ENCODE results near the gene SFI1. TPM values are rescaled to one million over a fixed set of nuclear protein-coding genes. Genes with fewer than 3 reads are reported as not detected.

Gene SFI1
- total and polyA plus RNA-seq, 2 of the 8 experiments (the other 6 are each of a cell fraction or from before 2014, with no cell fraction given), result 10.4 to 30.1 TPM

DNA sequence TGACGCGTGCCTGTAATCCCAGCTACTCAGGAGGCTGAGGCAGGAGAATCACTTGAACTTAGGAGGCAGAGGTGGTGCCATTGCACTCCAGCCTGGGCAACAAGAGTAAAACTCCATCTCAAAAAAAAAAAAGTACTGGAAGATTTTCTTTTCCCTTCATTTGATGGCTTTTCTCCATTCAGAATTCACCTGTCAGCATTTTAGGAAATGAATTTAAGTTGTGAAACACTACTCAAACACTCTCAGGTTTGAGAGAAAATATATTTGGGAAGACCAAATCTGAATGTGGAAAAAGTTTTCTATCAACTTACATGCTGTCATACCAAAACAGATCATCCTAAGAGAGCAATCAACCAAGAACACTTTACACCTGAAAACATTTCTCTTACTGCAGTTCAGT lies 9.4 kb upstream of the SFI1 start:
- Histone ChIP-seq H3K27me3 (replicated peaks in 1 of 4; ENCODE audit: control insufficient read depth in 3 of 4, extremely low read depth in 1 of 4, insufficient read depth in 3 of 4, low read length in 3 of 4) (peaks cover 0 to 3% (median 1%) of the 10 kb centered on the region in 4 experiments; a peak in 1 of 7 replicates), H2BK120ac (replicated peaks; ENCODE audit: low read depth, low read length) (no peak overlapping the region), H2AFZ (ENCODE audit: low read length) (no peak overlapping the region), H2BK20ac (ENCODE audit: low read length) (no peak overlapping the region), H3K27ac (ENCODE audit: low read depth, low read length) (no peak overlapping the region), H2AK5ac (ENCODE audit: low read depth, low read length) (no peak overlapping the region), H3K9me3 (ENCODE audit: insufficient read depth in 2 of 2, low read depth in 1 of 2, low read length in 1 of 2) (no peaks in the 10 kb centered on the region), H3K23ac (ENCODE audit: insufficient read length) (no peak overlapping the region), H3K14ac (ENCODE audit: insufficient read length) (no peak overlapping the region), H3K4me1 (replicated peaks in 1 of 4; ENCODE audit: control insufficient read depth in 3 of 4, insufficient read depth in 4 of 4, low read length in 3 of 4) (peaks cover 0 to 11% (median 10%) of the 10 kb centered on the region in 4 experiments; a peak in 3 of 7 replicates), H4K8ac (ENCODE audit: extremely low read depth, insufficient read depth, low read length) (no peak overlapping the region), H2BK15ac (ENCODE audit: low read length) (no peak overlapping the region), H3K4me3 (ENCODE audit: extremely low read depth in 1 of 4, insufficient read depth in 2 of 4, low read depth in 3 of 4, low read length in 4 of 4) (no peak overlapping the region), H3K79me2 (ENCODE audit: control insufficient read depth in 1 of 2, insufficient read depth in 2 of 2, low read length in 2 of 2) (peaks cover 0 to 14% of the 10 kb centered on the region in 2 experiments; a peak in 1 of 4 replicates), H3K23me2 (ENCODE audit: low read depth, low read length) (peaks cover 7% of the 10 kb centered on the region; the same call in 1 of the 2 replicates), H4K91ac (replicated peaks; ENCODE audit: insufficient read length, low read length) (no peak overlapping the region), H3K9ac (replicated peaks in 1 of 4; ENCODE audit: extremely low read depth in 1 of 4, low read depth in 3 of 4, low read length in 3 of 4) (no peak overlapping the region), H2BK5ac (ENCODE audit: low read depth, low read length) (no peak overlapping the region), H3K56ac (replicated peaks; ENCODE audit: insufficient read length, low read depth, low read length) (no peak overlapping the region), H3K36me3 (ENCODE audit: control insufficient read depth in 2 of 4, insufficient read depth in 4 of 4, low read length in 3 of 4) (peaks cover 0 to 19% (median 4%) of the 10 kb centered on the region in 4 experiments; a peak in 5 of 8 replicates), H3K4ac (replicated peaks; ENCODE audit: insufficient read length, low read depth, low read length) (no peak overlapping the region), H3K18ac (ENCODE audit: extremely low read depth, low read length) (no peak overlapping the region), H3K4me2 (ENCODE audit: insufficient read depth in 1 of 2, low read depth in 2 of 2, low read length in 2 of 2) (no peak overlapping the region), H4K20me1 (replicated peaks in 1 of 2; ENCODE audit: control insufficient read depth in 1 of 2, insufficient read depth in 2 of 2, low read length in 2 of 2) (no peaks in the 10 kb centered on the region), H4K5ac (ENCODE audit: insufficient read length, low read depth, low read length) (no peak overlapping the region), H3K79me1 (ENCODE audit: low read depth, low read length) (no peaks in the 10 kb centered on the region), H2BK12ac (ENCODE audit: low read depth, low read length) (no peak overlapping the region)
- no peak for DNase-seq (ENCODE audit: low read depth in 1 of 2, low spot score in 2 of 2)
- 94% methylated on average over 2 of the region's 2 CpGs; no CpG with 5 or more reads in 1 of the 2 experiments for WGBS, 2 experiments (ENCODE audit: extremely low coverage in 1 of 2, insufficient coverage in 1 of 2, insufficient read length in 1 of 2, insufficient replicate concordance in 2 of 2, low coverage in 1 of 2, low lambda C conversion rate in 2 of 2, missing lambda C conversion rate in 1 of 2)
- ChIA-PET POLR2A (ENCODE audit: partially characterized antibody) (no interaction called here), CTCF (ENCODE audit: partially characterized antibody) (no interaction called here)
- TF ChIP-seq SP1 (IDR thresholded peaks at IDR 0.05; ENCODE audit: low read depth, low read length) (no peak), TBP (IDR thresholded peaks at IDR 0.05; ENCODE audit: low read depth, low read length) (no peak), SUZ12 (IDR thresholded peaks at IDR 0.05; ENCODE audit: low read length) (no peak), MAFK (IDR thresholded peaks at IDR 0.05; ENCODE audit: low read depth, low read length) (peak; percentile 7; the same call in 1 of the 2 replicates)
- no peak for FAIRE-seq
